ENCODE results near the gene AKIP1. TPM values are rescaled to one million over a fixed set of nuclear protein-coding genes. Genes with fewer than 3 reads are reported as not detected.

The AKIP1 gene
- polyA plus RNA-seq, 3 donors = 8.7 to 18.9 (median 18.7) TPM

GRCh38 chr11:8907116-8907515 lies 3.9 kb upstream of the AKIP1 start:
- Histone ChIP-seq H3K27me3 (ENCODE audit: control insufficient read depth in 2 of 2, insufficient read depth in 2 of 2, low read length in 2 of 2) (peaks cover 0 to 3% of the 10 kb centered on the region in 2 donors), H2AFZ (ENCODE audit: insufficient read depth, low read depth, low read length, poor library complexity, severe bottlenecking) (no peak overlapping the region), H3K36me3 (replicated peaks in 1 of 2; ENCODE audit: control insufficient read depth in 1 of 2, insufficient read depth in 2 of 2, low read length in 2 of 2) (no peaks in the 10 kb centered on the region), H3K4me1 (ENCODE audit: control insufficient read depth in 1 of 2, insufficient read depth in 2 of 2, low read length in 2 of 2) (peaks cover 11 to 24% of the 10 kb centered on the region in 2 donors), H3K4me3 (replicated peaks in 1 of 3; ENCODE audit: low read depth in 2 of 3, low read length in 3 of 3) (no peak overlapping the region), H3K9me3 (replicated peaks in 1 of 2; ENCODE audit: control insufficient read depth in 1 of 2, insufficient read depth in 1 of 2, low read length in 2 of 2) (no peaks in the 10 kb centered on the region), H3K9ac (ENCODE audit: insufficient read depth, low read length, poor library complexity, severe bottlenecking) (no peak overlapping the region), H3K27ac (ENCODE audit: low read depth in 1 of 2, low read length in 2 of 2) (no peak overlapping the region), H3K4me2 (replicated peaks; ENCODE audit: extremely low read depth, low read length, poor library complexity, severe bottlenecking) (no peak overlapping the region), H4K20me1 (ENCODE audit: insufficient read depth, low read length) (no peaks in the 10 kb centered on the region), H3K79me2 (ENCODE audit: insufficient read depth, low read length) (no peaks in the 10 kb centered on the region)
- H3K9me3 Mint-ChIP-seq = peaks cover 0 to 6% (median 0%) of the 10 kb centered on the region in 7 donors
- peak overlapping the region in 1 of 2 donors; percentile 31 for H3K4me3 Mint-ChIP-seq
- TF ChIP-seq, protein P1, sequence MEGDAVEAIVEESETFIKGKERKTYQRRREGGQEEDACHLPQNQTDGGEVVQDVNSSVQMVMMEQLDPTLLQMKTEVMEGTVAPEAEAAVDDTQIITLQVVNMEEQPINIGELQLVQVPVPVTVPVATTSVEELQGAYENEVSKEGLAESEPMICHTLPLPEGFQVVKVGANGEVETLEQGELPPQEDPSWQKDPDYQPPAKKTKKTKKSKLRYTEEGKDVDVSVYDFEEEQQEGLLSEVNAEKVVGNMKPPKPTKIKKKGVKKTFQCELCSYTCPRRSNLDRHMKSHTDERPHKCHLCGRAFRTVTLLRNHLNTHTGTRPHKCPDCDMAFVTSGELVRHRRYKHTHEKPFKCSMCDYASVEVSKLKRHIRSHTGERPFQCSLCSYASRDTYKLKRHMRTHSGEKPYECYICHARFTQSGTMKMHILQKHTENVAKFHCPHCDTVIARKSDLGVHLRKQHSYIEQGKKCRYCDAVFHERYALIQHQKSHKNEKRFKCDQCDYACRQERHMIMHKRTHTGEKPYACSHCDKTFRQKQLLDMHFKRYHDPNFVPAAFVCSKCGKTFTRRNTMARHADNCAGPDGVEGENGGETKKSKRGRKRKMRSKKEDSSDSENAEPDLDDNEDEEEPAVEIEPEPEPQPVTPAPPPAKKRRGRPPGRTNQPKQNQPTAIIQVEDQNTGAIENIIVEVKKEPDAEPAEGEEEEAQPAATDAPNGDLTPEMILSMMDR (IDR thresholded peaks at IDR 0.05) = no peak
- no CpG with 5 or more reads among the region's 1 CpG for WGBS (ENCODE audit: insufficient coverage)
- no peak for DNase-seq
- H3K36me3 Mint-ChIP-seq = no peaks in the 10 kb centered on the region
- peaks cover 32% of the 10 kb centered on the region for H3K4me1 Mint-ChIP-seq
- H3K27me3 Mint-ChIP-seq (ENCODE audit: low read depth in 3 of 3) = peaks cover 4 to 19% (median 14%) of the 10 kb centered on the region in 3 donors
- intact Hi-C loops (cut with micrococcal nuclease) = no loop called here
- H3K27ac Mint-ChIP-seq = no peak overlapping the region

GRCh38 chr11:8908099-8908498 lies 2.9 kb upstream of the AKIP1 start:
- H3K36me3 Mint-ChIP-seq = no peaks in the 10 kb centered on the region
- H3K27ac Mint-ChIP-seq = no peak overlapping the region
- H3K27me3 ChIP-seq (ENCODE audit: control insufficient read depth in 2 of 2, insufficient read depth in 2 of 2, low read length in 2 of 2) = peaks cover 0 to 3% of the 10 kb centered on the region in 2 donors
- H3K36me3 ChIP-seq (replicated peaks in 1 of 2; ENCODE audit: control insufficient read depth in 1 of 2, insufficient read depth in 2 of 2, low read length in 2 of 2) = no peaks in the 10 kb centered on the region
- H3K4me1 ChIP-seq (ENCODE audit: control insufficient read depth in 1 of 2, insufficient read depth in 2 of 2, low read length in 2 of 2) = peaks cover 13 to 28% of the 10 kb centered on the region in 2 donors
- no peaks in the 10 kb centered on the region for H3K9me3 ChIP-seq (replicated peaks in 1 of 2; ENCODE audit: control insufficient read depth in 1 of 2, insufficient read depth in 1 of 2, low read length in 2 of 2)
- H4K20me1 ChIP-seq (ENCODE audit: insufficient read depth, low read length) = no peaks in the 10 kb centered on the region
- TF ChIP-seq, protein P1 (IDR thresholded peaks at IDR 0.05) = no peak
- intact Hi-C loops (cut with micrococcal nuclease) = no loop called here
- DNase-seq = no peak
- peaks cover 0 to 3% (median 0%) of the 10 kb centered on the region in 7 donors for H3K9me3 Mint-ChIP-seq
- no peak overlapping the region for H3K9ac ChIP-seq (ENCODE audit: insufficient read depth, low read length, poor library complexity, severe bottlenecking)
- peaks cover 36% of the 10 kb centered on the region for H3K4me1 Mint-ChIP-seq
- H3K27me3 Mint-ChIP-seq (ENCODE audit: low read depth in 3 of 3) = peaks cover 4 to 19% (median 14%) of the 10 kb centered on the region in 3 donors
- no peak overlapping the region for H3K4me3 Mint-ChIP-seq
- no peak overlapping the region for H3K4me3 ChIP-seq (replicated peaks in 1 of 3; ENCODE audit: low read depth in 2 of 3, low read length in 3 of 3)
- H3K4me2 ChIP-seq (replicated peaks; ENCODE audit: extremely low read depth, low read length, poor library complexity, severe bottlenecking) = no peak overlapping the region
- H3K27ac ChIP-seq (ENCODE audit: low read depth in 1 of 2, low read length in 2 of 2) = no peak overlapping the region
- no peak overlapping the region for H2AFZ ChIP-seq (ENCODE audit: insufficient read depth, low read depth, low read length, poor library complexity, severe bottlenecking)
- H3K79me2 ChIP-seq (ENCODE audit: insufficient read depth, low read length) = peaks cover 3% of the 10 kb centered on the region

Data from CD14-positive monocyte (primary cell).